Right hindlimb (tissue), 1 donor: ENCODE data around the gene PPFIBP1.

ENCODE experiments used
- DNase-seq: peaks from one replicate; pipeline ENCODE4 v3.0.0-alpha.2; 2018

PPFIBP1 gene

GRCh38 chr12:27513155-27513824, 10.7 kb upstream of the PPFIBP1 start:
- no peak for DNase-seq

- no peak for DNase-seq
Measured at GRCh38 chr12:27515671-27516070, 8.3 kb upstream of the PPFIBP1 start.

GRCh38 chr12:27516625-27517024, 7.4 kb upstream of the PPFIBP1 start:
- no peak for DNase-seq

GRCh38 chr12:27517546-27517945, 6.5 kb upstream of the PPFIBP1 start:
- no peak for DNase-seq

- DNase-seq: no peak
Measured at GRCh38 chr12:27517961-27518665, 5.9 kb upstream of the PPFIBP1 start.

GRCh38 chr12:27521066-27521465, 2.9 kb upstream of the PPFIBP1 start:
- peak; percentile 43 for DNase-seq

- DNase-seq: no peak
Measured at GRCh38 chr12:27521981-27522380, 2.0 kb upstream of the PPFIBP1 start.

GRCh38 chr12:27523305-27523641, 733 bp upstream of the PPFIBP1 start:
- no peak for DNase-seq

- no peak for DNase-seq
Measured at GRCh38 chr12:27524494-27524835, 459 bp downstream of the PPFIBP1 start.

- DNase-seq: peak; percentile 63
Measured at GRCh38 chr12:27524839-27525753, 1.1 kb downstream of the PPFIBP1 start.

- no peak for DNase-seq
Measured at GRCh38 chr12:27527512-27527911, 3.5 kb downstream of the PPFIBP1 start.

- DNase-seq: no peak
Measured at GRCh38 chr12:27528788-27529187, 4.8 kb downstream of the PPFIBP1 start.

GRCh38 chr12:27530157-27530922, 6.3 kb downstream of the PPFIBP1 start:
- no peak for DNase-seq

GRCh38 chr12:27531896-27532295, 7.9 kb downstream of the PPFIBP1 start:
- DNase-seq: no peak

GRCh38 chr12:27534060-27534764, 10.2 kb downstream of the PPFIBP1 start:
- DNase-seq: no peak

GRCh38 chr12:27534765-27535161, 10.8 kb downstream of the PPFIBP1 start:
- DNase-seq: no peak

GRCh38 chr12:27535318-27535717, 11.3 kb downstream of the PPFIBP1 start:
- DNase-seq: no peak

GRCh38 chr12:27537855-27538675, 14.1 kb downstream of the PPFIBP1 start:
- DNase-seq: no peak

- no peak for DNase-seq
Measured at GRCh38 chr12:27539191-27539631, 15.2 kb downstream of the PPFIBP1 start.

- DNase-seq: no peak
Measured at GRCh38 chr12:27541031-27541719, 17.2 kb downstream of the PPFIBP1 start.

- no peak for DNase-seq
Measured at GRCh38 chr12:27542628-27543027, 18.6 kb downstream of the PPFIBP1 start.
